Keratinocyte (primary cell): Measurements from ENCODE around the gene MAB21L4. TPM values are rescaled to one million over a fixed set of nuclear protein-coding genes. Genes with fewer than 3 reads are reported as not detected.

Experiments used
- DNase-seq: peaks from one replicate; pipeline ENCODE4 v3.0.0-alpha.2; 2011; ENCODE audit warnings: low read depth, missing footprints, low spot score
- FAIRE-seq: peaks from 2 replicates; lab custom pipeline; 2011; peaks lifted over from hg19 to GRCh38; lab: Jason Lieb, UNC
- H2AFZ ChIP-seq: 2 replicates; pipeline ENCODE4 v1.6.0; 2012; ENCODE audit warnings: low read length, control low read depth, inconsistent platforms; ENCODE audit not compliant: control insufficient read depth
- H3K27ac ChIP-seq: 2 replicates; pipeline ENCODE4 v1.5.1; 2011; ENCODE audit warnings: low read length; ENCODE audit not compliant: control insufficient read depth, insufficient read depth
- H3K27me3 ChIP-seq: 3 replicates; pipeline ENCODE4 v1.6.0; 2011; ENCODE audit warnings: low read length; ENCODE audit not compliant: control insufficient read depth, insufficient read depth; ENCODE audit errors: extremely low read depth
- H3K36me3 ChIP-seq, 2 experiments: 2 replicates in 1 of 2; 3 replicates in 1 of 2; pipeline ENCODE4 v1.5.1; 2011; ENCODE audit warnings: low read length in 2 of 2, mild to moderate bottlenecking in 1 of 2; ENCODE audit not compliant: control insufficient read depth in 2 of 2, insufficient read depth in 2 of 2; ENCODE audit errors: extremely low read depth in 1 of 2
- H3K4me1 ChIP-seq: 3 replicates; pipeline ENCODE4 v1.5.1; 2011; ENCODE audit warnings: low read length; ENCODE audit not compliant: control insufficient read depth, insufficient read depth; ENCODE audit errors: extremely low read depth
- H3K4me2 ChIP-seq: 3 replicates; pipeline ENCODE4 v1.6.0; 2011; ENCODE audit warnings: low read depth, low read length; ENCODE audit not compliant: control insufficient read depth, insufficient read depth; ENCODE audit errors: extremely low read depth
- H3K4me3 ChIP-seq, 3 experiments: fragments of 200-600 bp in 1 of 3; sonication (generic) in 1 of 3; 2 replicates in 2 of 3; 3 replicates in 1 of 3; pipeline ENCODE4 v1.5.1; 2011 to 2016; ENCODE audit warnings: low read length in 3 of 3, mild to moderate bottlenecking in 3 of 3, control low read depth in 2 of 3, inconsistent platforms in 1 of 3, low read depth in 1 of 3, mixed read lengths in 1 of 3, mixed run types in 1 of 3, moderate library complexity in 1 of 3; ENCODE audit not compliant: control insufficient read depth in 2 of 3, insufficient read depth in 2 of 3; ENCODE audit errors: extremely low read depth in 1 of 3
- H3K79me2 ChIP-seq: 2 replicates; pipeline ENCODE4 v1.6.0; 2012; ENCODE audit warnings: low read length; ENCODE audit not compliant: control insufficient read depth, insufficient read depth
- H3K9ac ChIP-seq: 3 replicates; pipeline ENCODE4 v1.6.0; 2011; ENCODE audit warnings: low read length; ENCODE audit not compliant: control insufficient read depth, insufficient read depth; ENCODE audit errors: extremely low read depth
- H3K9me1 ChIP-seq: 3 replicates; pipeline ENCODE4 v1.6.0; 2011; ENCODE audit warnings: low read length; ENCODE audit not compliant: control insufficient read depth, insufficient read depth; ENCODE audit errors: extremely low read depth
- H3K9me3 ChIP-seq: 2 replicates; pipeline ENCODE4 v1.5.1; 2012; ENCODE audit warnings: low read depth, low read length; ENCODE audit not compliant: control insufficient read depth
- H4K20me1 ChIP-seq: 3 replicates; pipeline ENCODE4 v1.6.0; 2011; ENCODE audit warnings: low read length; ENCODE audit not compliant: control insufficient read depth, insufficient read depth; ENCODE audit errors: extremely low read depth
- CTCF ChIP-seq, 3 experiments: IDR thresholded peaks in 1 of 3; conservative IDR thresholded peaks in 1 of 3; optimal IDR thresholded peaks in 1 of 3; 2 replicates in 2 of 3; 3 replicates in 1 of 3; pipeline versions ENCODE3 to v1.5.1; 2011; ENCODE audit warnings: low read length in 3 of 3, mild to moderate bottlenecking in 3 of 3, moderate library complexity in 2 of 3, control low read depth in 1 of 3, inconsistent platforms in 1 of 3; ENCODE audit not compliant: insufficient read depth in 2 of 3; ENCODE audit errors: extremely low read depth in 1 of 3
- EZH2 ChIP-seq: IDR thresholded peaks from one replicate; pipeline ENCODE4 v1.6.1; 2012; ENCODE audit warnings: inconsistent platforms, mild to moderate bottlenecking, low read length, moderate library complexity
- dilution Hi-C: fragments of 300-500 bp; cut with MboI; formaldehyde crosslinking; loops from one replicate; pipeline ENCODE4 v1.7.0; 2020; ENCODE audit warnings: low sequenced_read_pairs; ENCODE audit not compliant: extremely low pct_ligation_motif_present
- polyA plus RNA-seq, 5 experiments: library from polyadenylated mRNA; depleted of rRNA in 3 of 5; stranded (reverse) in 3 of 5; stranded (forward) in 1 of 5; unstranded in 1 of 5; fragments of >200 nt; gene quantifications; 1 replicate in 1 of 5; 2 replicates in 3 of 5; 3 replicates in 1 of 5; pipeline versions ENCODE4 v1.2.1 to v1.2.3, GENCODE V29; 2011 to 2012; ENCODE audit warnings: missing spikeins in 2 of 5, low read depth in 1 of 5, low replicate concordance in 1 of 5

The MAB21L4 gene
- polyA plus RNA-seq, 1 donor (not counting 4 experiments of a cell fraction or from before 2014, with no cell fraction given) = 0.37 TPM

GRCh38 chr2:240889601-240890560 lies 6.1 kb downstream of the MAB21L4 start:
- TF ChIP-seq CTCF (optimal IDR thresholded peaks at IDR 0.05 in 1 of 3, IDR thresholded peaks at IDR 0.05 in 1 of 3, conservative IDR thresholded peaks at IDR 0.05 in 1 of 3; ENCODE audit: extremely low read depth in 1 of 3, insufficient read depth in 2 of 3, low read length in 3 of 3) (no peak), EZH2 (no peak)
- Histone ChIP-seq H3K27me3 (peaks cover 7% of the 10 kb centered on the region), H3K36me3 (no peaks in the 10 kb centered on the region), H3K9ac (no peak overlapping the region), H2AFZ (no peak overlapping the region), H3K4me2 (no peak overlapping the region), H3K9me1 (no peaks in the 10 kb centered on the region), H3K79me2 (no peaks in the 10 kb centered on the region), H4K20me1 (no peaks in the 10 kb centered on the region), H3K4me1 (peaks cover 10% of the 10 kb centered on the region), H3K27ac (no peak overlapping the region), H3K9me3 (no peaks in the 10 kb centered on the region), H3K4me3 (no peak overlapping the region)
- DNase-seq (no peak), FAIRE-seq (no peak)
- dilution Hi-C loops = loop anchor here (5.0 kb wide), 1 partner anchor 43 kb away; no protein-coding TSS in a partner anchor

- H3K4me1 ChIP-seq = peaks cover 10% of the 10 kb centered on the region
- no peak overlapping the region for H3K27ac ChIP-seq
- no peaks in the 10 kb centered on the region for H3K9me3 ChIP-seq
- H3K4me2 ChIP-seq = no peak overlapping the region
- no peak for DNase-seq
- no peak for TF ChIP-seq EZH2
- no peak for TF ChIP-seq CTCF (optimal IDR thresholded peaks at IDR 0.05 in 1 of 3, IDR thresholded peaks at IDR 0.05 in 1 of 3, conservative IDR thresholded peaks at IDR 0.05 in 1 of 3; ENCODE audit: extremely low read depth in 1 of 3, insufficient read depth in 2 of 3, low read length in 3 of 3)
- H3K4me3 ChIP-seq = no peak overlapping the region
- FAIRE-seq = no peak
- H3K36me3 ChIP-seq = no peaks in the 10 kb centered on the region
- H3K9ac ChIP-seq = no peak overlapping the region
- no peak overlapping the region for H2AFZ ChIP-seq
- H3K79me2 ChIP-seq = no peaks in the 10 kb centered on the region
- peaks cover 7% of the 10 kb centered on the region for H3K27me3 ChIP-seq
- H4K20me1 ChIP-seq = no peaks in the 10 kb centered on the region
- dilution Hi-C loops = no loop called here
- no peaks in the 10 kb centered on the region for H3K9me1 ChIP-seq
Measured at GRCh38 chr2:240888890-240889573, 6.9 kb downstream of the MAB21L4 start.
